ENCODE results near the gene UGT2A3.
A peak's percentile ranks its signal among the peaks of the same experiment; 100 is the strongest.

UGT2A3 gene

GRCh38 chr4:68909385-68909784 lies 42.2 kb downstream of the UGT2A3 start:
- no peak for DNase-seq

DNA sequence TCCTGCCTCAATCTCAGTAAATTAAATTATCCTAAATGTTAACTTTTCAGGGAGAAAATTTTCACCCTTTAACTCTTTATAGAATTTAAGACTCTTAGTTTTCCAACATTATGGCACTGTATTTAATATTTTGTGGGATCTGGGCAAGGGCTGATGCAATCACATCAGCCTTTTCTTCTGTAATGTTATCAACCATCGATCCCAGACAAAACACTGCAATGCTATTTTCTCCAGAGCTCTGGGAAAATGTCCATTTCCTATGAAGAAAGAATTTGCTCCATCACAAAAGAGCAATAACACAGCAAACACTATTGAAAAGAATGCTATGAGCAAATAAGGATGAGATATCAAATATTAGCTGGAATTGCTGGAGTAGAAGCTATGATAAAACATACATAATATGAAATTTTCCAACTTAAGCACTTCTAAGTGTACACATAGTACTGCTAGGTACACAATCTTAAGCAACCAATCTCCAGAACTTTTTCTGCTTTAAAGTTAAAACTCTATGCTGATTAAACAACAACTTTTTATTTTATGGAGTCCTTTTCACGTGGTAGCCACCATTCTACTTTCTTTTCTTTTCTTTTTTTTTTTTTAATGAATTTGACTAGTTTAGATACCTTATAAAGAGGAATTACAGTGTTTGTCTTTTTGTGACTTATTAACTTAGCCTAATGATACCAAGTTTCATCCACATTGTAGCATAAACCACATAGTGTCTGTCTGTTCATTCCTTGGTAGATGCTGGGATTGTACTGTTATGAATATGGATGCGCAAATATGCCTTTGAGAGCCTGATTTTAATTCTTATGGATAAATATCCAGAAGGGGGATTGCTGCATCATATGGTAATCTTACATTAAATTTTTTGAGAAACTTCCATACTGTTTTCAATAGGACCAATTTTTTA lies 43.6 kb downstream of the UGT2A3 start:
- no peak for DNase-seq

DNA sequence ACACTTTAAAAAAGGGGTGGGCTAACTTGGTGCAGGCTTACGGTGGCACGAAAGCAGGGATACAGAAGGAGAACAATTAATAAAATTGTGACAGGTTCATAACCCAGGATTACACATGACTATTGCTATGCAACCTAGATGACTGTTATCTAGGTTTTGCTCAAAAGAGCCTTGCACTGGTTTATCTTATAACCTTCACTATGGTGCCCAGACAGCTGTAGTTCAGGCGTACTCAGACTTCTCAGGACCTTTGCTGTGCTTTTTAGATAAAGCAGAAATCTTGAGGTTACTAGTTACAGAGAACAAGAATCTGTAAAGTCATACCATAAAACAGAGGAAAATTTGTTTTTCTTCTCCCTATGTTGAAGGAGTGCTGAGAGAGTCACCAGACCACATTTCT lies 44.4 kb downstream of the UGT2A3 start:
- no peak for DNase-seq

- DNase-seq = no peak
These were observed 44.8 kb downstream of the UGT2A3 start for GRCh38 chr4:68906780-68907137.

DNA sequence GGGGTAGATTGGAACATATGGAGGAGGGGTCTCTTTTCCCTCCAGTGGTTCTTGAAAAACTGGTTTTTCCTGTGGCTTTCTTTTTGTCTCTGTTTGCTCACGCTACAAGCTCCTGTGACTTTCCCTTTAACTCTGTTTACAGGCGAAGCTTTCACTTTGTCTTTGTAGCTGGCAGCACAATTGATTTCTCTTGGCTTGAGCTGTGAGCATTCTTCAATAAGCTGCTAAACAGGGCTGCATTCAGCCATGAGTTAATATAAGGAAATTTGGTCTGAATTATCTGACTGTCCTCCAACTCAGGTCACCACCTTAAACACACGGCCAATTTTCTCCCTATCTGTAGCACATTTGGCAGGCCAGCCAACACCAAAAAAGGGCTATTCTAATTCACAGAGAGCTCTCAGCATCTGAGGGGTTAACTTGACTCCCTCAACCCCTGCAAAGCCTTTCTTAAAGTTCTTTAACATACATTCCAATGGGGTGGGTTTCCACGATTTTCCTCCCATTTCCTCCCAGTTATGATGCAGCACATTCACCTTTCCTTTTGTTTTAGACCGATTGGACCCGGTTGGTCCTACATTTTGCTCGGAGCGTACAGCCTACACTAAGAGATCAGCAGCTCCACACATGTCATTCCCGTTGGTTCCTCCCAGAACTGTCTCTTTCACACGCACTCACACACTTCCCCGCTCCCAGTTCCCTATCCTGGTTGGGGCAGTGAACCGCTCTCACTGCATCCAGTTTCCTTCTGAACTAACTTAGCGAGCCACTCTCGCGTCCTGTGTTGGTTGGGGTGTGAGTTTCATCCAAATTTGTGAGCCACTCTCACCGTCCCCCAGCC lies 45.4 kb downstream of the UGT2A3 start:
- DNase-seq = peak; percentile 20

- no peak for DNase-seq
These were observed 46.0 kb downstream of the UGT2A3 start for GRCh38 chr4:68905598-68905938.

DNA sequence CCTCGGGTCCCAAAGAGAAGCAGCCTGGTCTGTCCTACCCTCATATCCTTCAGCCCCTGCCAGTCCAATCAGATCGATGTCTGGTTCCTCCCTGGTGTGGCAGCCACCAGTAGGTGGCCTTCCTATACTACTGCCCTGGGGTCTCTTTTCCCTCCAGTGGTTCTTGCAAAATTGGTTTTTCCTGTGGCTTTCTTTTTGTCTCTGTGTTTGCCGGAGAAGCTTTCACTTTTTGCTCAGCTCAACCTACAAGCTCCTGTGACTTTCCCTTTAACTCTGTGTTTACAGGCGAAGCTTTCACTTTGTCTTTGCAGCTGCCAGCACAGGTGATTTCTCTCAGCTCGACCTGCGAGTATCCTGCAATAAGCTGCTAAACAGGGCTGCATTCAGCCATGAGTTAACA lies 46.8 kb downstream of the UGT2A3 start:
- DNase-seq = no peak

GRCh38 chr4:68896749-68897148 lies 54.9 kb downstream of the UGT2A3 start:
- no peak for DNase-seq

DNA sequence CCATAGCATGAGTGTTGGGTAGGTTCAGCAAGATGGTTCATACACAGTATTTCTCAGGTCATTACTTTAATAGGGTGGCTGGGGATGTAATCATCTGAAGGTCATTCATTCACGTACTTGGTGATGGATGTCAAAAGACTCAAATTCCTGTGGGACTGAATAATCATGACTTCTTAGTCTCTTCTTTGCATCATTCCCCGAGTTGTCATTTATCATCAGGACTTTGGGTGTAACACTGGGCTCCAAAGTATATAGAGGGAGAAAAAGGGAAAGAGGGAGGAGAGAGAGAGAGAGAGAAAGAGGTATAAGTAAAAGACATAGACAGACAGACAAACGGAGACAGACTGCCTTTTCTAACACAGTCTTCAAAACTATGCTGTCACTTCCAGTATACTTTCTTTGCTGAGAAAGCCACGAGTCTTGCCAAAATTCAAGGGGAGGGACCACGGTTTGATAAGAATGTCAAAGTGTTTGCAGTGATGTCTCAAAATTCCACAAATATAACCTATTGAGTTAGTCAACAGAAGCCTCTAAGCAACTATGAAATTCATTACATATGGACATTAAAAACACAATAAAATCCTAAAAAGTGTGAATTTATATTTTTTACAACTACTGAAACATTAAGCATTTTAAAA lies 55.9 kb downstream of the UGT2A3 start:
- DNase-seq = peak; percentile 25

DNA sequence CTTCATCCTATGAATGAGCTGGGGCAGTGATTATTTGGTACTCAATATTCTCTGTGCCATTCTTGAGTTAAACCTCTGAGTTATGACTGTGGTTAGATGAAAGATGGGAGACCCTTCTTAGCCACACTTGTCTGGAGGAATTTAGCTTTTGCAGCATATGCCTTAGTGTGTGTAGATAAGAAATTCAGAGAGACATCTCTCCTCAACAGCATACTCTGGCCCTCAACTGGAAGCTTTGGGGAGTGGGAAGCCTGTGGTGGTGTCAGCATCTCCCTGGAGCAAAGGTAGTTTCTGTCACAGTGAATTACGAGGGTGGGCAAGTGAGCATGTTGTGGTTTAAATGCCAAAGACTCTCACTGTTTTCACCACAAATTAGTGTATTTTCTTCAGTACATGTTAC lies 58.7 kb downstream of the UGT2A3 start:
- no peak for DNase-seq

- no peak for DNase-seq
These were observed 59.9 kb downstream of the UGT2A3 start for GRCh38 chr4:68891678-68892077.

GRCh38 chr4:68885545-68885944 lies 66.1 kb downstream of the UGT2A3 start:
- DNase-seq = no peak

GRCh38 chr4:68883870-68884269 lies 67.7 kb downstream of the UGT2A3 start:
- DNase-seq = no peak

Data from EL (cell line).